ENCODE results near the gene PBOV1.

Gene PBOV1

DNA sequence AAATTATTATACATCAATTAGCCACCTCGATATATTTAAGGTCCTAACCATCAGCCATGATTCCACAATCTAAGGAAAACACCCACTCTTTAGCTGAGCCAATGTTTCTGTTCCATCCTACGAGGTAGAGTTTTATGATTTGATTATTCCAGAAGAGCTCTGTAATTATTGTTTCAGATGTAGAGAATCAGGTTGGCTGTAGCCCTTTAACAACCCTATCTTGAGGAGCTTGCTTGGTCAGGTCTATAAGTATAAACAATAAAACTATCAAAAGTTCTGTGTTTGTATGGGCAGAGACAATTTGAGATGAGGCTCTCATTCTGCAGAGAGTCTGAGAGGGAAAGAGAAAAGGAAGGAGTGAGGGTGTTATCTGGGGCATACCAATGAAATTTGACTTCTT lies at the start of gene PBOV1:
Gene PBOV1 (minus strand): TSS at position 43 of the 400 bp plus-strand sequence. CDS start 96 bp downstream, outside the sequence.
- DNase-seq, result no peak

DNA sequence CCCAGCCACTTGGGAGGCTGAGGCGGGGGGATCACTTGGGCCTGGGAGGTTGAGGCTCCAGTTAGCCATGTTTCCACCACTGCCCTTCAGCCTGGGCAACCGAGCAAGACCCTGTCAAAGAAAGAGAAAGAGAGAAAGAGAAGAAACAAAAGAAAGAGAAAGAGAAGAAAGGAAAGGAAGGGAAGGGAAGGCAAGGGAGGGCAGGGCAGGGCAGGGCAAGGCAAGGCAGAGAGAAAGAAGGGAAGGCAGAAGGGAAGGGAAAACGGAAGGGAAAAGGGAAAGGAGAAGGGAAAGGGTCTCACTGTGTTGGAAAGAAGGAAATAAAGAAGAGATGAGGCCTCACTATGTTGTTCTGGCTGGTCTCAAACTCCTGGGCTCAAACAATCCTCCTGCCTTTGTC lies 47.8 kb upstream of the PBOV1 start:
- no peak for DNase-seq

DNA sequence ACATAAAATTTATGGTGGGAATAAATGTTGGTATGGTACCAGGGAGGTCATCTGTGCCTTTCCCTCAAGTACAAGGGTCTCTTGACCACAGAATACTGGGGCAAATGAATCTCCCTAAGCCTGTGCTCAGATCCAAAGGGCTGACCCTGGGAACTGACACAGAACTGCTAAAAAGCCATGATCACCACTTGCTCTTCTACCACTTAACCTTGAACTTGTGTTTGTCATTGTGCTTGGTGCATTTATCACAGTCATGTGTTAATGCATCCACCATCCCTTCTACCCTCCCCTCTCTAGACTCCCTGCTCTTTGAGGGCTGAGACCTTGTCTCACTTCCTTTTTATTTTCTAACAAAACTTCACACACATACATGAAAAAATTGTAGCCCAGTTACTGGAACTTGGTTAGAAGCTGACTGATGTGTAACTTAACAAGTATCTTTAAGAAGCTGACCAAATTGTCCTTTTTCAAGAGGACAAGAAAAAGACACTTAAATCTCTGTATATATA lies 46.1 kb upstream of the PBOV1 start:
- DNase-seq, result no peak

DNA sequence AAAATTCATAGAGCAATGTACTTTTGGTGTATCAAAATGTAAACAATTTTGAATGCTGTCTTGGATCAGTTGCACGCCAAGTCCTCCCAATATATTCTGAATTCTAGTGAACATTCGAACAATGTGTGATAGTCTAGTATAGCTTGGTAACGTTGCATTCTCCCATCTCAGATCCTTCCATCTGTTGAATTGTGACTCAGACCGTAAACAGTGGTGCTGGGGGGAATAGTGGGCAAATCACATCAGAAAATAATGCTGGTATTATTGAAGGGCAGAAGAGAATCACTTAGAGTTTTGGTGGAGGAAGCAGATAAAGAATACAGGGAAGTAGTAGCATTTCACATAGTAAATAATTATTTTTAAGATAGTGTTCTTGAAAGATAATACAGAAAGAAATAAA lies 45.7 kb upstream of the PBOV1 start:
- DNase-seq, result no peak

DNA sequence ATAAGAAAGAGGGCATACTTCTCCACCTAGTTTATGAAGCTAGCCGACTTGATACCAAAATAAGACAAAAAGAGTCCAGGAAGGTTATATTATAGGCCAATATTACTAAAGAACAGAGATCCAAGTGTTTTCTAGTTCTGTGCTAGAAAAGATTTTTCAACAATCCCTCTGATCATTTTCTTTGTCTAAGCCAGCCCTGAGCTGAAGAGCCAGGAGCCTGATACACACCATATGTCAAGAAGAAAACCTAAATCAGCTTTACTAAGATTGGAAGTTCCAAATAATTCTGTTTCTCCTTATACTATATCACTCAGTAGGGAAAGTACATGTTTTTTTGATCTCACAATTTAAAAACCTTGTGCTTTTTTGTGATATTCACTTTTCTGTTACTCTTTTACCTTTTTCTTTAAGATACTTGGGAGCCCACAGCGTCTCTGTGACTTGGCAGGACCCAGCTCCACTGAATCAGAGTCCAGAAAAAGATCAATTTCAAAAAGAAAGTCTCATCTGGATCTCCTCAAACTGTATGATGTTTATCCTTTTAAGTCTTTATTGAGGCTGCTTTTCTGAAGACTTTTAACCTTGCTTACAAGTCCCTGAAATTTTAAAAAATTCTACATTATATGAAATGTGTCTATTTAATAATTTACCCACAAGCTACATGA lies 43.0 kb upstream of the PBOV1 start:
- DNase-seq, result no peak

DNA sequence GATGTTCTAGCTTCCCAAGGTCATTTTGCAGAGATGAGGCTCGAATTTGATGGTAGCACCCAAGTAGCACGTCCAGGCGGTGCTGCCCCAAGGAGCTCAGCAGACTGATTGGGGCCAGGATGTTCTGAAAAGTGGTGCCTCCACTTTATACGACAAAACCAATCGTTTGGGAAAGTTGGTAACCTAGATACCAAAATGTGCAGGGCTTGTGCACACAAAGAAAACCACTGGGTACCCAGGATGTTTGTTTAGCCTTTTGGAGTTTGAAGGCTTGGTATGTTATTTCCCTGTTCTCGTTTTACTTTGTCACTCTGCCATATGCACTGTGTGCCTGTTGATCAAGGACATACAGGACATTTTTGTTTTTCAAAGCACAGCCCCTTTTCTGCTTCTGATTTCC lies 40.7 kb upstream of the PBOV1 start:
- no peak for DNase-seq

DNA sequence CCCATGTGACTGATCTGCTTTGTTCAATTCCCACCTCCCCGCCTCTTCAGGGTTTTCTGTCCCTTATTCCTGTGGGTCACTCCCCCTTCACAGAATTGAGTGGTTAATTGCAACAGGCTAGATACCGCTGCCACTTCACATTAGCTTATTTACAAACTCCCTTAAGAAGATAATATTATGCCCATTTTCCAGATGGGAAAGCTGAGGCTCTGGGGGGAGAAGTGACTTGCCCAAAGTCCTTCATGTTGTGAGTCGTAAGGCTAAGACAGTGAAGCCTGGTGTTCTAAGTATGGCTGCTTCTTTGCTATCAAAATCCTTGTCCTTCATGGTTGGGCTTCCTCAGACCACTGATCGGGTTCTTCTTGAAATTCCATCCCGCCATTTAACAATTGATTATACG lies 39.9 kb upstream of the PBOV1 start:
- DNase-seq, result no peak

DNA sequence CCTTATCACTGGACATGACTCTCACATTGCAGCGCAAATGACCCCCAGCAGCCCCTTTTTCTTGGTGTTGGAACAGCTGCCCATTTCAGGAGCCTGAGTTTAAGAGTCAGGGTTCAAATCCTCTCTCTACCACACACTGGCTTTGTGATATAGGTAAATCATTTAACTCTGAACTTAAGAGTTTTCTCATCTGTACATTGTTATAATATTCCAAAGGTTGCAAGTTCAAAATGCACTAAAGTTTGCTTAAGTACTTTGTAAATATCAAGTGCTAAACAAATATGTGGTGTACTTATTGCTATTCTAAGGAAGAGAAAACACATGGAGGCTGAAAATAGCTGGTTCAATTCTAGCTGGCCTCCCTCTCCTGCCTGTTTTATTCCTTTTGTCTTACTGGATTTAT lies 39.3 kb upstream of the PBOV1 start:
- DNase-seq, result no peak

DNA sequence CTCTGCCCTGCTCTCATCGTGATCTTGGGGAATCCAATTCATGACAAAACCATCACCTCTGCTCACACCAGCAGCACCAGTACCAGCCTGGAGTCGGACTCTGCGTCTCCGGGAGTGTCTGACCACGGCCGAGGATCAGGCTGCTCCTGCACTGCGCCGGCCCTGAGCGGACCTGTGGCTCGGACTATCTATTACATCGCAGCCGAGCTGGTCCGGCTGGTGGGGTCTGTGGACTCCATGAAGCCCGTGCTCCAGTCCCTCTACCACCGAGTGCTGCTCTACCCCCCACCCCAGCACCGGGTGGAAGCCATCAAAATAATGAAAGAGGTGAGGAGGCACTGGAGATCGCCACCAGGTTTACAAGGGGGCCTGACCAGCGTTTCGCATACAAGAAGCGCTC lies 37.2 kb upstream of the PBOV1 start:
- no peak for DNase-seq

DNA sequence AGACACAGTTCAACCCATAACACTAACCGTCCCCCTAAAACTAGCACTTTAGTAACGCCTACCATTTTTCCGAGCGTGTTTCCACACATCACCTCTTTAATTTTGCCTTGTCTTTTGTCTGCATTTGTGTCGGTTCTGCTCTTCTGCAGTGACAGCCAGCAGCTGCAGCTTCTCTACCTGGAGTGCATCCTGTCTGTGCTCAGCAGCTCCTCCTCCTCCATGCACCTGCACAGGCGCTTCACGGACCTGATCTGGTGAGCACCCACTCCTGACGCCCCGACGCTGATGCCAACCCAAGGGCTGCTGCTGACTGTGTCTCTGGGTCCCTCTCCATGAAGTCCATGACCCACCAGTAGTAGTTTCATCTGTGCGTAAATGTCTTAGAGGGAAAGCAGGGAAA lies 35.4 kb upstream of the PBOV1 start:
- no peak for DNase-seq

DNA sequence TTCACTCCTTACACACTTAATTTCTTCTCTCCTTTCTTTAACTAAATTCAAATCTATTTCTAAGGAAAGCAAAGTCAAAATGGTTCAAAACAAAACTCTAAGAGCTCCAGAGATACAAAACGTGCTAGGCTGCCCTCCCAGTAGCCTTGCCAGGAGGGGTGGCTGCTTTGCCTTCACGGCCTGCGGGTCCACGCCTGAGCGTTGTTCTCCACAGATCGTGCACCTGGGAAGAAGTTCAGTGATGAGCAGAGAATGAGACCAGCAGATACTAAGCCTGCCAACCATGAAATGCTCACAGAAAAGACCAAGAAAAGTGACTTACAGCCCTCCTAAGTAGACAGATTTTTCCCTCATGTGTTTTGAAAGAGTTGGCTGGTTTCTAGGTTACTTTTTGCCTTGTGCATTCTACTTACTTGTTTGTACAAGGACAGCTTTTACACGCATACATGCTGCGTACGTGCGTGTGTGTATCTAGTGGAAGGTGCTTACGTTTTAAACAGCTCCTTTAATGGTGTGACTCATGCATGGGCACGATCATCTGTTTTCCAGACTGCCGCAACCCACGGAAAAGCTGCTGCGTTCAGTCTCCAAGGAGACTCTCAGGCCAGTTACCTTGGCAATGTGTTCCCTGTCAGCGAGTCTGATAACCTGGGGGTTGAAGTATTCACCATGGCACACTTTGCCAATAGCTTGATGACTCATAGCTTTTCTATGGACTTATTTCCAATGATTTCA lies 32.4 kb upstream of the PBOV1 start:
- DNase-seq, result no peak

DNA sequence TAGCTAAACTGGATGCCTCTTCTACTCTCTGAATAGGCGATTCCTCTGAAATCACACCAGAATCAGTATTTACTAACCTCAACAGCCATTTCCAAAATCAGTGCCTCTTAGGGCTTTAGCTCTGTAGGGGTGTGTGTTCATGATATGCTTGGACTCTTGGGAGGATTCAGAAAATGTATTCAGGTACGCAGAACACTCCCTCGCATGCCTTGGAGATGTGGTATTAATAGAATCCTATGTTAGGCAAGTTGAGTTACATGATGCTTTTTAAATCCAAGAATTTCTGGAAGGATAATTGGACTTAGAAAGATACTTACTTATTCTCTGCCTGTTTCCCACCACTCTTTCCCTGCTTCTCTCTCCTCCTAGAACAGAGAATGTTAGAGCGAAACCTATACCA lies 31.8 kb upstream of the PBOV1 start:
- no peak for DNase-seq

DNA sequence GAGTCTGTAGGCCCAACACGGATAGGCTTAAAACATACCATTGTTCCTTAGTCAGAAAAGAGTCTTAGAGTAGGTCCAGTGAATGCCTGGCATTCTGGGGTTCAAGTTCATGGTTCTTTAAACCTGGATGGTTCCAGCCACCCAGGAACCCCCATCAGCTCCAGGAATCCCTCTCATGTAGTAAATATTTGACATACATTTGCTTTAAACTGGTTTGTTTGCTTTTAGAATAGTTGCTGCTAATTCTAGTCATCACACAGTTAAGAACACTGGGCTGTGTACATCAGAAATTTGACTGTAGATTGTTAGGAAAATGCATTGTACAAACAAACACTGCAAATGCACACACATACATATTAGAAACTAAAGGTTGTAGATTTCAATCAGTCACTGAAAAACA lies 30.6 kb upstream of the PBOV1 start:
- no peak for DNase-seq

DNA sequence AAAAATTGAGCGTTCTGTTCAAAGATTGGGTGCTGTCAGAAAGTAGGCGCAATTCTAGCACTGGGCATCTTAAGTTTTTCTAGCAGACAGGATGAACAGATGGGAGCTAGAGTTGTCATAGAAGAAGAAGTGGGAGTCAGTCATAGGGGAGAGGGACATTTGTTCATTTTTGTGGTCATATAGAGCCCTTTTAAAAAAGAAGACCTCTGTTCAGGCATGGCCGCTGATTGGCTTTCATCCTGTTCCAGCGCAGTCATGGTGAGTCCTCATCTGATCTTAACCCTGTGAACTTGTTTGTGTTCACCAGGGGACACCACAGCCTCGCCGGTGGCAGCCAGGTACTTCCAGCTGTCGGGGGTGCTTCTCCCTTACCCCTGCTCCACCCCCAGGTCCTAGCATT lies 29.7 kb upstream of the PBOV1 start:
- no peak for DNase-seq

DNA sequence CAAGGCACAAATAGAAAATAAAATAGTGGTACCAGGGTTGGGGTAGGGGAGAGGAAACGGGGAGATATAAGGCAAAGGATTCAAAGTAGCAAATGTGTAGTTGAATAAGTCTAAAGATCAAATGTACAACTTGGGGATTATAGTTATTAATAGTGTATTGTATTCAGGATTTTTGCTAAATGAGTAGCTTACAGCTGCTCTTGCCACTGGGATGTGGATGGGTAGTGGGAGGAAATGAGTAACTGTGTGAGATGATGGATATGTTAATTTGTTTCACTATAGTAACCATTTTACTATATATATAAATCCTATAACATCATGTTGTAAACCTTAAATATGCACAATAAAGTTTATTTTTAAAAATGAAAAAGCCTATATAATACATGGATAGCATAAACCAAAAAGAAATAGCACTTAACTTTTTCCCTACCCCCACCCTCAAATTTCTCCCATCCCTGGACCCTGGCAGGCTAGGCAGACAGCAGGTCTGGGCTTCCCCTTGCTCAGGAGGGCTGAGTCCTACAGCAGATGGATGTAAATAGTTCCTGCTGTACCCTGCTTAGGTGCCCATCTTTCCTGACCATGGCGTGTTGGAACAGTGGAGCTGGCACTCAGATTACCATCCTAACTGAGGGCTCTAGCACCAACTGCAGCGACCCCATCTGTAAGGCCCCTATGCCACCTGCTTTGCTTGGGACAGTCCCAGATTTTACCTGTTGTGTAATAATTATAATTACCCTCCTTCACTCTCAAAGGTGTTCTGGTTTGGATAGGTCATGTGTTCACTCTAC lies 28.6 kb upstream of the PBOV1 start:
- no peak for DNase-seq

DNA sequence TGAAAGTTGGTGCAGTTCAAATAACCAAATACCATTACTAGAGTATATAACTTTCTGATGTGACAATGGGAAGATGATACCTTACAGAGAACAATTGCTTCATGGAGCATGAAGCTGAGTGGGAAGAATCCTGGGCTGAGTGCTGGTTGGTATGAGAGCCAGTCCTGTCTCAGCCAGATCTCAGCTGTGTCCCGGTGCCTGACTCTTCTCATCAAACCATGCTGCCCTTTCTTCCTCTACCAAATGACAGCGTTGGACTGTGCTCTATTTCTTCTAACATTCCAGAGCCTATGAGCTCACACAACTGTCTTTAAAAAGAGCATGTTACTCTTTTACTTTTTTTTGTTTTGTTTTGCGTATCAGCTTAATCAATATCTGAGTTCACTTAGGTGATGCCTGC lies 27.5 kb upstream of the PBOV1 start:
- no peak for DNase-seq

DNA sequence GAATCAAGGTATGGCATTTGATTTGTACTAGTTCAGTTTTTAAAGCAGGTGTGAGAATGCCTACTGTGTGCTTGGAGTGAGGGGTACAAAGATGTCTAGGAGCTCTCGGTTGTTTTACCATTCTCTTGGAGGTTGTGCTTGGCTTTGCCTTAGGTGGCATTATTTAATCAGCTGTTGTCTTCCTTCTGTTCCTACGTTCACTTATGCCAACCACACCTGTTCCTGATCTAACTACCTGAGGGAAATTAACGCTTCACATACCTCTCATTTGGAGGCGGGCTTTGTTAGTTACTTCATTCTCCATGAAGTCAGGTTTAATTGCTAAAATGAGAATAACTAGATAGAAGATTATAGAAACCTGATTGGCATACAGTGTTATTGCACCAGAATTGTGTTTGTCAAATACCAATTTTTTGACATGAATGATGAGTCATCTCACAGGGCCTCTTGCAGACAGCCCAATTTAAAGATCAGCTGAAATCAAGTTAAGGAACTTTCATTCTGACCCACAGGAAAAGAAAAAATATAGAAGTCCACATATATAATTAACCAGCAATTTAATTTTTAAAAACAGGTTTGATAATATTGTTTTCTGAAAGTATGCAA lies 24.8 kb upstream of the PBOV1 start:
- DNase-seq, result peak; percentile 23

DNA sequence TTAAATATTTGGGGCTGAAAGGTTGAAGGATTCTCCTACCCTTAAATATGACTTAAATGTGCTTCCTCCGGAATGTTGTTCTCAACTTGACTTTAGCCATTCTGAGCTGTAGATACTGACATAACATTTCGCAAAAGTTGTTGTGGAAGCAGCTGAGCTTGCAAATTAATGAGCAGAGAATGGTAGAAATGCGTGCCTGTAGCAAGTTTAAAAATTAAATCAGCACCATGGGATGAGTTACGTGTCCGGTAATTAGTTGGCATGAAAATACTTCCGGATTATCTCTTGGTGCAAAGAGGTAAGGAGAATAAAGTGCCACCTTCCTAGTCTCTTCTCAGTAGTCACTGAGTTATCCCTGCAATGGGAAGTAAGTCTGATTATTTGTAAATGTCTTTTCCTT lies 23.6 kb upstream of the PBOV1 start:
- no peak for DNase-seq

DNA sequence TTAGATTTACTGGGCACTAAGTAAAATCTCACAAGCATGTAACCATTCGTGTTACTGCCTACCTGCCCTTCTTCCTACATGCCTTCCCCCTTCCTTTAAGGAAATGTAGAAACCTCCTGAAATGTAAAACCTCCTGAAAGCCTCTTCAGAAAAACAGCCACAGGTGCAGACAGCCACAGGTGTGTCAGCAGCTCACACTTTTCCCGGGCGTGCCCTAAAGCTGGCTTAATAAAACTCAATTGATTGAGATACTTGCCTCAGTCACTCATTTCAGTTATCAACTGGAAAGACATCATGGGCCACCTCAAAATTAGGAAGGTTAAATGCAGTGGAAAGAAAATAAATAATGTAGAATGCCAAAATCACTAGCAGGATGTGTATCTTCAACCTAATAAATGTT lies 23.1 kb upstream of the PBOV1 start:
- DNase-seq, result no peak

DNA sequence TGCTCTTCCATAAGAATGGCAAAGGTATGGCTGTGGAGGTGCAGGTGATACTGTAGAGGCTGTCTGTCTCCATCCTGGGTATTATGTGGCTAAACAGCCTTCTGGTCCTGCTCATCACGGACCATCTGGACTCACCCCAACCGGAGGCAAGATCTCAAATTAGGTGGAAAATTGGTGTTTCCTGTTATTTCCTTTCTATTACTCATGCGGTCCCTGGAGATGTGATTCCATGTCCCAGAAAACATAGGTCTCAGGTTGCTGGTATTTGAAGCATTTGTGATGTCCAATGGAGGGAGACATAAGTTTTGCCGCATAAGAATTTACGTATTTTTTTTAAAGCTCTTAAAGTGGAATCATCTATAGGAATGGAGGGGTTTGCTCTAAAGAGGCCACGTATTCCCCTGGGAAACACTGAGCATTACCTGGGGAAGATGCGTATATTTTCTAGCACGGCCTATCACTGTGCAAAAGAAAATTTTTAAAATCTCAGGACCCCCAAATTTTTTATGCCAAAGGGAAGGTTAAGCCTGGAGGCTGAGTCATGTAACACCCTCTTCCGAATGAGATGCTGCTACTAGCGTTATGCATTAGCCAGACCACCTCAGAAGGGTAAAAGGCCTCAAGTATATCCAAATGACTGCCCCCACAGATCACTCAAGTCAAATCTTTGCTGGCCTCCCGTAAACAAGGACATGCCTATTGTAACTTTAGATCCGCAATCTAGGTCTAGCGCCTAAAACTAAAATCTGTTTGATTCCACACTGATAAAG lies 22.4 kb upstream of the PBOV1 start:
- no peak for DNase-seq

DNA sequence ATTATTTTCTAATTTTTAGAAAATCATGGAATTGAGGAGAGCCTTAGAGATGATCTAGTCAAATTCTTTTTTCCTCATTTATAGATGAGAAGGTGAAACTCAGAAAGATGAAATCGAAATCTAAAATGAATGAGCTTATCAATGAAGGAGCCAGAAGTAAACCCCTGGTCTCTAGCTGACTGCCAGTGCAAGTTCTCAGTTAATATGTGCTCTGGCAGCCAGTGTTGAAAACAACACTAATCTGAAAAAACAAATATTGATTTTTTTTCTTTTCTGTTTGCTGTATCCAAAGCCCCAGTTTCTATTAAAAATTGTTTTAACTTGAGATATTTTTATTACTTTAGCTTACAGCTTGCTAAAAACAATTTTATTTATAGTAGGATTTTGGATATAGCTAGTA lies 21.5 kb upstream of the PBOV1 start:
- DNase-seq, result no peak

DNA sequence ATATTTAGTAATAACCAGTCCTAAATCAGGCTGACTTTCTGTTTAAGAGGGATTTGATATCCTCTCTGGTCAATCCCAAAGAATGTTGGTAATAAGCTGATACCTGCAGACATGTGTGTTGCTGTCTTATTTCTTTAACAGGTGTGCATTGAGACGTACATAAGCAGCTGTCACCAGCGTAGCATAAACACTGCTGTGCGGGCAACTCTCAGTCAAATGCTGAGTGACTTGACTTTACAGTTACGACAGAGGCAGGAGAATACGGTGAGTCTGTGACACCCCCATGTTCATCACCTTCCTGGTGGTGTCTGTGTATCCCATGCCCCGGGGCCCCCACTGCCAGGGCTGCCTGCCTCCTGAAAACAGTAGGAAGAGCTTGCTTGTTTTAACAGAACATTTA lies 20.1 kb upstream of the PBOV1 start:
- DNase-seq, result no peak

DNA sequence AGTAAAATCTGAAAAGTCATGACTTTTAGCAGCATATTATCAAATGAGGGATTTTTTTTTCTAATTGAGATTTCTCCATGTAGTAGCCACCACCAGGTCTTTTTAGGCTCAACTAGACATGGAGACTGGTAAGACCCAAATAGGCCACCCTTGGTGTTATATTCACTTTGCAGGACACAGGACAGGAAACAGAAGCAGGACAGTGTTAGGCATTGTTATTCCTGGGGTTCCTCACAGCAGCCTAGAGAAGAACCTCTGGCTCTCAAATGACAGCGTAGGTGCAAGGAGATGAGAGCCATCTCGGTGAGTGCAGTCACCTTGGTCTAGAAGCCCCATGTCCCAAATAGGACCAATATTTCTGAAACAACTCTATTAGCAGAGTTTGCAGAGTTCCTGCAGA lies 19.2 kb upstream of the PBOV1 start:
- no peak for DNase-seq
